A549 (cell line): ENCODE data around the gene SATB2. TPM values are rescaled to one million over a fixed set of nuclear protein-coding genes. Genes with fewer than 3 reads are reported as not detected.

Experiments used
- ATAC-seq, 2 experiments: fragments of 200-7000 bp in 1 of 2; fragments of >200 bp in 1 of 2; cut with Nextera tagmentation in 1 of 2; cut with Tn5 transposase in 1 of 2; 3 replicates each; pipeline versions ENCODE4 v1.8.0 to v1.9.1; 2018 to 2020; ENCODE audit warnings: mild to moderate bottlenecking in 1 of 2, moderate library complexity in 1 of 2
- CTCF ChIA-PET: fragments of 300-600 bp; sonication (Branson Sonifier 250); formaldehyde crosslinking; extraction: SDS; loops from one replicate; lab custom pipeline; 2021; ENCODE audit warnings: antibody characterized with exemption, inconsistent platforms; lab: Yijun Ruan, JAX
- POLR2A ChIA-PET: fragments of 350-600 bp; formaldehyde crosslinking; extraction: SDS; loops from one replicate; lab custom pipeline; 2021; ENCODE audit warnings: antibody characterized with exemption, inconsistent platforms; lab: Yijun Ruan, JAX
- DNase-seq, 2 experiments: peaks; one replicate each; pipeline versions ENCODE4 v3.0.0 to v3.0.0-alpha.2; 2011 to 2016; ENCODE audit warnings: low read depth in 1 of 2, low spot score in 1 of 2
- FAIRE-seq: peaks from 2 replicates; lab custom pipeline; 2011; peaks lifted over from hg19 to GRCh38; lab: Jason Lieb, UNC
- H3K27ac ChIP-seq, 2 experiments: fragments of >200 bp; sonication (Bioruptor Twin); formaldehyde crosslinking; 3 replicates each; pipeline ENCODE4 v1.5.1; 2016 to 2017
- H3K4me1 ChIP-seq: fragments of >200 bp; sonication (Bioruptor Twin); formaldehyde crosslinking; 3 replicates; pipeline ENCODE4 v1.6.1; 2016
- H3K4me2 ChIP-seq: fragments of >200 bp; sonication (Bioruptor Twin); formaldehyde crosslinking; 3 replicates; pipeline ENCODE4 v1.6.1; 2016
- H3K4me3 ChIP-seq: fragments of >200 bp; sonication (Bioruptor Twin); formaldehyde crosslinking; 3 replicates; pipeline ENCODE4 v1.5.1; 2016
- H3K9me3 ChIP-seq: fragments of >200 bp; sonication (Bioruptor Twin); formaldehyde crosslinking; 3 replicates; pipeline ENCODE4 v1.6.1; 2016
- CBX8 ChIP-seq: fragments of 200-600 bp; sonication (generic); IDR thresholded peaks from 2 replicates; pipeline ENCODE4 v1.6.1; 2016
- CHD2 ChIP-seq: fragments of 150-350 bp; IDR thresholded peaks from 2 replicates; pipeline ENCODE4 v1.6.1; 2014; ENCODE audit warnings: low read length; ENCODE audit not compliant: partially characterized antibody
- CHD4 ChIP-seq: fragments of 200-600 bp; sonication (generic); IDR thresholded peaks from 2 replicates; pipeline ENCODE4 v1.6.1; 2016; ENCODE audit warnings: antibody characterized with exemption, mild to moderate bottlenecking, borderline replicate concordance
- CTCF ChIP-seq: fragments of >200 bp; sonication (Bioruptor Twin); formaldehyde crosslinking; IDR thresholded peaks from 3 replicates; pipeline ENCODE4 v1.5.1; 2016
- ELK1 ChIP-seq: fragments of 150-350 bp; IDR thresholded peaks from 2 replicates; pipeline ENCODE4 v1.6.1; 2014; ENCODE audit warnings: low read depth, mild to moderate bottlenecking, low read length
- EP300 ChIP-seq, 2 experiments: fragments of >200 bp; sonication (Bioruptor Twin); formaldehyde crosslinking; IDR thresholded peaks; 2 replicates in 1 of 2; 3 replicates in 1 of 2; pipeline ENCODE4 v1.6.1; 2016 to 2017
- FOSL2 ChIP-seq, 2 experiments: fragments of 450-650 bp in 1 of 2; fragments of >200 bp in 1 of 2; sonication (Bioruptor Twin) in 1 of 2; formaldehyde crosslinking; IDR thresholded peaks; 2 replicates each; pipeline versions ENCODE4 v1.5.0 to v1.6.1; 2016 to 2020; ENCODE audit warnings: mild to moderate bottlenecking in 1 of 2, moderate library complexity in 1 of 2
- FOXS1 ChIP-seq: fragments of 250-450 bp; sonication (Bioruptor Pico); IDR thresholded peaks from 2 replicates; pipeline ENCODE4 v1.5.0; 2020; ENCODE audit warnings: mild to moderate bottlenecking, moderate library complexity
- HEYL ChIP-seq: fragments of 250-450 bp; sonication (Bioruptor Pico); IDR thresholded peaks from 2 replicates; pipeline ENCODE4 v1.8.0; 2021; ENCODE audit warnings: mild to moderate bottlenecking, moderate library complexity
- HMGXB4 ChIP-seq: fragments of 250-450 bp; sonication (Bioruptor Pico); IDR thresholded peaks from 2 replicates; pipeline ENCODE4 v1.5.0; 2021; ENCODE audit warnings: mild to moderate bottlenecking, moderate library complexity, borderline replicate concordance
- HOXA7 ChIP-seq: fragments of 250-450 bp; sonication (Bioruptor Pico); IDR thresholded peaks from 2 replicates; pipeline ENCODE4 v1.5.0; 2020; ENCODE audit warnings: mild to moderate bottlenecking, moderate library complexity
- HOXB13 ChIP-seq: fragments of 250-450 bp; sonication (Bioruptor Pico); IDR thresholded peaks from 2 replicates; pipeline ENCODE4 v1.5.0; 2020; ENCODE audit warnings: low read depth, mild to moderate bottlenecking, moderate library complexity
- JUNB ChIP-seq: fragments of >200 bp; sonication (Bioruptor Twin); formaldehyde crosslinking; IDR thresholded peaks from 2 replicates; pipeline ENCODE4 v1.6.1; 2016
- NPAS2 ChIP-seq: fragments of 250-450 bp; sonication (Bioruptor Pico); IDR thresholded peaks from 2 replicates; pipeline ENCODE4 v1.8.0; 2022; ENCODE audit warnings: mild to moderate bottlenecking, moderate library complexity, borderline replicate concordance
- PBX3 ChIP-seq: IDR thresholded peaks from 2 replicates; pipeline ENCODE4 v1.6.1; 2012
- POLR2AphosphoS2 ChIP-seq: conservative IDR thresholded peaks from 2 replicates; pipeline ENCODE4 v1.6.1; 2012; ENCODE audit warnings: low read length, improper control_type of control experiment, inconsistent platforms
- REST ChIP-seq: fragments of 200-600 bp; sonication (generic); IDR thresholded peaks from 2 replicates; pipeline ENCODE4 v1.6.1; 2016; ENCODE audit warnings: antibody characterized with exemption, mild to moderate bottlenecking, moderate library complexity
- USF2 ChIP-seq: fragments of 450-650 bp; IDR thresholded peaks from 2 replicates; pipeline ENCODE4 v1.6.1; 2014; ENCODE audit warnings: antibody characterized with exemption
- ZC3H11A ChIP-seq: fragments of 450-650 bp; IDR thresholded peaks from 2 replicates; pipeline ENCODE4 v1.6.1; 2014; ENCODE audit warnings: antibody characterized with exemption, mild to moderate bottlenecking
- WGBS: methylation state at CpG from one replicate; pipeline ENCODE4 v1.1.6; 2017; ENCODE audit errors: missing lambda C conversion rate; 5-methylcytosine and 5-hydroxymethylcytosine counted together
- polyA plus RNA-seq, 4 experiments: library from polyadenylated mRNA; depleted of rRNA in 3 of 4; stranded (reverse); fragments of >200 nt; fragmentation: RNase III in 1 of 4; extraction: RNeasy Plus Mini Kit Qiagen cat#74134 plus additional on column Dnase treatment in 1 of 4; gene quantifications; 2 replicates in 3 of 4; 3 replicates in 1 of 4; pipeline ENCODE4 v1.2.3, GENCODE V29; 2011 to 2017

Gene SATB2
- polyA plus RNA-seq, 2 of the 4 experiments (the other 2 are of a cell fraction): 1.9 to 3.4 TPM

- TF ChIP-seq EP300 (IDR thresholded peaks at IDR 0.05): no peak
- no peak for TF ChIP-seq ZC3H11A
- TF ChIP-seq NPAS2: no peak
- TF ChIP-seq HEYL (CRISPR knock-in tag): no peak
Measured at GRCh38 chr2:199449455-199449854, 8.3 kb downstream of the SATB2 start (continued).

- Histone ChIP-seq H3K4me1 (no peaks in the 10 kb centered on the region), H3K9me3 (no peaks in the 10 kb centered on the region), H3K4me3 (no peak overlapping the region), H3K4me2 (no peak overlapping the region), H3K27ac (no peak overlapping the region)
- no peak for FAIRE-seq
- no peak for ATAC-seq
- ChIA-PET POLR2A (no interaction called here), CTCF (interaction anchor here (1.4 kb wide), 1 partner anchor 8 kb away, joined by 5 read pairs; no protein-coding TSS in a partner anchor)
- no peak for TF ChIP-seq HOXB13 (CRISPR knock-in tag)
- no peak for TF ChIP-seq USF2
- TF ChIP-seq PBX3: no peak
- TF ChIP-seq ELK1: no peak
- no peak for TF ChIP-seq JUNB
- TF ChIP-seq CTCF: no peak
- no peak for TF ChIP-seq POLR2AphosphoS2
- TF ChIP-seq HOXA7 (CRISPR knock-in tag): no peak
- no peak for TF ChIP-seq CHD4
- no peak for TF ChIP-seq CHD2
- TF ChIP-seq FOXS1 (CRISPR knock-in tag): no peak
- no peak for TF ChIP-seq CBX8
- TF ChIP-seq HEYL (CRISPR knock-in tag): no peak
- TF ChIP-seq REST: no peak
- TF ChIP-seq FOSL2 (IDR thresholded peaks at IDR 0.05): no peak
- TF ChIP-seq FOSL2 (CRISPR knock-in tag; IDR thresholded peaks at IDR 0.05): no peak
- TF ChIP-seq HMGXB4: no peak
- no peak for TF ChIP-seq EP300 (IDR thresholded peaks at IDR 0.05)
- WGBS: 69% methylated on average over 10 of the region's 10 CpGs
- DNase-seq: no peak
Measured at GRCh38 chr2:199446996-199447576, 10.7 kb downstream of the SATB2 start.
